HEK293T (cell line): ENCODE data around the gene KCNMA1.

Experiments
- CTCF ChIA-PET: fragments of 350-600 bp; formaldehyde crosslinking; extraction: SDS; loops from one replicate; lab custom pipeline; 2021; ENCODE audit warnings: antibody characterized with exemption, inconsistent platforms; lab: Yijun Ruan, JAX
- POLR2A ChIA-PET: fragments of 350-600 bp; formaldehyde crosslinking; extraction: SDS; loops from one replicate; lab custom pipeline; 2020; ENCODE audit warnings: antibody characterized with exemption, inconsistent platforms; lab: Yijun Ruan, JAX
- DNase-seq: peaks from one replicate; pipeline ENCODE4 v3.0.0; 2012; ENCODE audit warnings: mixed read lengths; ENCODE audit errors: extremely low spot score
- ARNT ChIP-seq: fragments of 450-650 bp; IDR thresholded peaks from 2 replicates; pipeline ENCODE4 v1.6.1; 2017; ENCODE audit warnings: mild to moderate bottlenecking
- BHLHE40 ChIP-seq: fragments of 450-650 bp; IDR thresholded peaks from 2 replicates; pipeline ENCODE4 v1.6.1; 2016; ENCODE audit warnings: mild to moderate bottlenecking, moderate library complexity, borderline replicate concordance
- CTBP1 ChIP-seq: fragments of 450-650 bp; IDR thresholded peaks from 2 replicates; pipeline ENCODE4 v1.6.1; 2016; ENCODE audit warnings: borderline replicate concordance
- ELF4 ChIP-seq: fragments of 450-650 bp; IDR thresholded peaks from 2 replicates; pipeline ENCODE4 v1.6.1; 2017; ENCODE audit warnings: antibody characterized with exemption
- FOXA1 ChIP-seq: fragments of 450-650 bp; IDR thresholded peaks from 2 replicates; pipeline ENCODE4 v1.6.1; 2016; ENCODE audit warnings: mild to moderate bottlenecking
- FOXK2 ChIP-seq: fragments of 450-650 bp; IDR thresholded peaks from 2 replicates; pipeline ENCODE4 v1.6.1; 2016; ENCODE audit warnings: mild to moderate bottlenecking
- FOXM1 ChIP-seq: fragments of 450-650 bp; IDR thresholded peaks from 2 replicates; pipeline ENCODE4 v1.6.1; 2017; ENCODE audit warnings: mild to moderate bottlenecking, borderline replicate concordance
- HDGF ChIP-seq: fragments of 450-650 bp; IDR thresholded peaks from 2 replicates; pipeline ENCODE4 v1.6.1; 2017; ENCODE audit warnings: antibody characterized with exemption, borderline replicate concordance
- L3MBTL2 ChIP-seq: fragments of 450-650 bp; conservative IDR thresholded peaks from 2 replicates; pipeline ENCODE4 v1.6.1; 2016; ENCODE audit warnings: mild to moderate bottlenecking
- LEF1 ChIP-seq: fragments of 450-650 bp; IDR thresholded peaks from 2 replicates; pipeline ENCODE4 v1.6.1; 2017; ENCODE audit warnings: mild to moderate bottlenecking, borderline replicate concordance
- NFRKB ChIP-seq: fragments of 450-650 bp; IDR thresholded peaks from 2 replicates; pipeline ENCODE4 v1.6.1; 2016; ENCODE audit warnings: mild to moderate bottlenecking, moderate library complexity
- SP1 ChIP-seq: fragments of 450-650 bp; IDR thresholded peaks from 2 replicates; pipeline ENCODE4 v1.6.1; 2017
- SUZ12 ChIP-seq: fragments of 450-650 bp; IDR thresholded peaks from 2 replicates; pipeline ENCODE4 v1.6.1; 2016; ENCODE audit warnings: mild to moderate bottlenecking
- TARDBP ChIP-seq: fragments of 450-650 bp; IDR thresholded peaks from 2 replicates; pipeline ENCODE4 v1.6.1; 2016
- ZNF384 ChIP-seq: fragments of 450-650 bp; IDR thresholded peaks from 2 replicates; pipeline ENCODE4 v1.6.1; 2016
- TF ChIP-seq, protein P1 (sequence below): fragments of 450-650 bp; IDR thresholded peaks from 2 replicates; pipeline ENCODE4 v1.6.1; 2016

The KCNMA1 gene

DNA sequence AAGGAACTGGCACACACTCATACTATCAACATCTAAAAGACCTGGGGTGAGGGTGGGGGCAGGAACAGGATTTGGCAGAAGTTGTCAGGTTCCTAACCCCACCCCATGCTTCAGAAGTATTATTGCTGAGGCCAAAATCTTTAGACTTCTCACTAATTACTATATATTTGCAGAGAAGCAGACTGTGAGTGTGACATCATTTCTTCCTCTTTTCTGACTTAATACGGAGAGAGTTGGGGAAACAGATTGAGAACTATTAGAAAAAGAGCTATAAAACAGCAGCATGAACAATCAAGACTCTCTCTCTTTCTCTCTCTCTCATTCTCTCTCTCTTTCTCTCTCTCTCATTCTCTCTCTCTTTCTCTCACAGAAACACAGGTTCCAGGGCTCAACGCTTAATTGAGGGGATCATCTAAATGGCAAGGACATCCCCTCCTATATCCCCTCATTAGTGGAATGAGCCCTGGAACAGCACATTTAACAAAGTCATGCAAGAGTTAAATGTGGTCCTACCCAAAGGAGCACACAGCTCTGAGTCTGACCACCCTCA lies 94.8 kb downstream of the KCNMA1 start:
- ChIA-PET POLR2A (no interaction called here), CTCF (no interaction called here)
- TF ChIP-seq, protein P1, sequence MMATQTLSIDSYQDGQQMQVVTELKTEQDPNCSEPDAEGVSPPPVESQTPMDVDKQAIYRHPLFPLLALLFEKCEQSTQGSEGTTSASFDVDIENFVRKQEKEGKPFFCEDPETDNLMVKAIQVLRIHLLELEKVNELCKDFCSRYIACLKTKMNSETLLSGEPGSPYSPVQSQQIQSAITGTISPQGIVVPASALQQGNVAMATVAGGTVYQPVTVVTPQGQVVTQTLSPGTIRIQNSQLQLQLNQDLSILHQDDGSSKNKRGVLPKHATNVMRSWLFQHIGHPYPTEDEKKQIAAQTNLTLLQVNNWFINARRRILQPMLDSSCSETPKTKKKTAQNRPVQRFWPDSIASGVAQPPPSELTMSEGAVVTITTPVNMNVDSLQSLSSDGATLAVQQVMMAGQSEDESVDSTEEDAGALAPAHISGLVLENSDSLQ, result no peak
- TF ChIP-seq TARDBP (no peak), L3MBTL2 (no peak), SUZ12 (no peak), LEF1 (no peak), ZNF384 (no peak), FOXM1 (no peak), NFRKB (no peak), ELF4 (no peak), BHLHE40 (no peak), FOXA1 (no peak)
- no peak for DNase-seq

DNA sequence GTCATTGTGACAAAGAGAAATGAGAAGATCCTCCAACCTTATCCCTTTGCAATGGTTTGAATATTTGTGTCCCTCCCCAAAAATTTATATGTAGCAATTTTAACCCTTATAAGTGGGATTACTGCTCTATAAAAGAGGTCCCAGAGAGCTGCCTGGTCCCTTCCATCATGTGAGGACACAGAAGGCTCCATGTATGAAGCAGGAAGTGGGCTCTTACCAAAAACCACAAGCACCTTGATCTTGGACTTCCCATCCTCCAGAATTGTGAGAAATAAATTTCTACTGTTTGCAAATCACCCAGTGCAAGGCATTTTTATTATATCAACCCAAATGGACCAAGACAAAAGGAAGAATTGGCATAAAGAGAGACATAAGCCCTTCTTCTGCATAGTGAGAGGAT lies 95.7 kb downstream of the KCNMA1 start:
- TF ChIP-seq CTBP1 (no peak), HDGF (no peak), FOXA1 (no peak), ARNT (no peak), FOXK2 (no peak), SP1 (no peak), LEF1 (no peak), NFRKB (no peak), ELF4 (no peak), FOXM1 (no peak), BHLHE40 (no peak), TARDBP (no peak)
- TF ChIP-seq, protein P1, result no peak
- no peak for DNase-seq
- ChIA-PET CTCF (no interaction called here), POLR2A (no interaction called here)

DNA sequence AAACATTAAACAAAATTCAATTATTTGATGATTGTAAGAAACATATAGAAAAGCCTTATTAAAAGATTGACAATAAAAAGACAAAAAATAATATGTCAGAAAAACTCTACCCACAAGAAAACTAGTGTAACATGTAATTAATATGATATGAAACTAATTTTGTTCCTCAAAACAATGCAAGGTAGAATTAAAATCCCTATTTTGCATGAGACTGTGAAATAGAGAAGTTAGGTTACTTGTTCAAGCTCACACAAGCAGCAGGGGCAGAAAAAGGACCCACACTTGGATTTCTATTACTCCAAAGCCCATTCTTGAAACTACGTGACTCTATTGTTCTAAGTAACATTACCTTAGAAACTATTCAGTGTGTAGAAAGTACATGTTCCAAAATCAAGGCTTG lies 96.4 kb downstream of the KCNMA1 start:
- TF ChIP-seq SUZ12, result no peak
- no peak for TF ChIP-seq L3MBTL2
- TF ChIP-seq ELF4, result no peak
- TF ChIP-seq CTBP1, result no peak
- TF ChIP-seq, protein P1, result no peak
- TF ChIP-seq FOXM1, result no peak
- TF ChIP-seq TARDBP, result no peak
- TF ChIP-seq FOXK2, result no peak
- TF ChIP-seq ZNF384, result no peak
- no peak for TF ChIP-seq FOXA1
- TF ChIP-seq NFRKB, result no peak
- TF ChIP-seq HDGF, result no peak
- no peak for TF ChIP-seq ARNT
- no peak for TF ChIP-seq SP1
- TF ChIP-seq BHLHE40, result no peak
- TF ChIP-seq LEF1, result no peak
- no peak for DNase-seq
- ChIA-PET POLR2A (interaction anchor here (1.0 kb wide), 1 partner anchor 10 kb away, joined by 4 read pairs; no protein-coding TSS in a partner anchor), CTCF (no interaction called here)

DNA sequence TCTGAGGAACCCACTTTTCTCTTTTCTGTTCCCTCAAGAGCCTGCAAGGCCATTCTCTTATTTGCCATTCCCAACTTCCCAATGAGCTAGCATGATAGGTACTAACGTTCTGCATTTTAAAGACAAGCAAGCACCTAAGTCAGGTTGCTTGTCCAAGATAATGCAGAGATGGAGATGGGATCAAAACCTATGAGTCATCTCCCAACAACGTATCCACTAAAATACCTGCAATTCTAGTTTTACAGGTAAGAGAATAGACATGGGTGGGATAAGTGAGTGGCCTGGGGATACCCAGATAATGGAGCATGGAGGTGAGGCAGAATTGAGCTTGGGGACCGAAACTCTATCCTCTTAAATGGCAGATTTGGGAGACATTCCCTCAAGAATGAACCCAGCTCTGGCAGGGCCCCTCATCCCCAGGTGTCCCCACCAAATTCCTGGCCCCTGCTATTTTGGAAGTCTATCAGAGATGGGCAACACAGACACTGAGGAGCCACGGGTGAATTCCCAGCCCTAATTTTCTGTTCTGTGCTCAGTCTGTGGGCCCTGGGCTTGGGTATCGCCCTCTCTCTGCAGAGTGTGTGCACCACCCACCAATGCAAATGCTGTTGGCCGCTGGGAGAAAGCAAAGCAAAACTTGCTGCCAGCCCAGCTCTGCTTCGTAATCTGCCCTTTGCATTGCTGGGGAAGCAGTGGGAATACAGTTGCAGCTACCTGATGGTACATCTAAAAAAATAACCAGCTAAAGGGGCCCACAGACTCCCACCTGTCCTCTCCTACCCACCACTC lies 98.3 kb downstream of the KCNMA1 start:
- no peak for DNase-seq
- TF ChIP-seq FOXK2 (no peak), FOXA1 (no peak), LEF1 (no peak), FOXM1 (no peak), SP1 (no peak), ZNF384 (no peak), ARNT (no peak), SUZ12 (no peak), CTBP1 (no peak), HDGF (no peak), NFRKB (no peak), ELF4 (no peak), L3MBTL2 (no peak), TARDBP (no peak), BHLHE40 (no peak)
- TF ChIP-seq, protein P1, result no peak
- POLR2A ChIA-PET, result no interaction called here
- CTCF ChIA-PET, result interaction anchor here (0.6 kb wide), 1 partner anchor 32 kb away, joined by 4 read pairs; no protein-coding TSS in a partner anchor

DNA sequence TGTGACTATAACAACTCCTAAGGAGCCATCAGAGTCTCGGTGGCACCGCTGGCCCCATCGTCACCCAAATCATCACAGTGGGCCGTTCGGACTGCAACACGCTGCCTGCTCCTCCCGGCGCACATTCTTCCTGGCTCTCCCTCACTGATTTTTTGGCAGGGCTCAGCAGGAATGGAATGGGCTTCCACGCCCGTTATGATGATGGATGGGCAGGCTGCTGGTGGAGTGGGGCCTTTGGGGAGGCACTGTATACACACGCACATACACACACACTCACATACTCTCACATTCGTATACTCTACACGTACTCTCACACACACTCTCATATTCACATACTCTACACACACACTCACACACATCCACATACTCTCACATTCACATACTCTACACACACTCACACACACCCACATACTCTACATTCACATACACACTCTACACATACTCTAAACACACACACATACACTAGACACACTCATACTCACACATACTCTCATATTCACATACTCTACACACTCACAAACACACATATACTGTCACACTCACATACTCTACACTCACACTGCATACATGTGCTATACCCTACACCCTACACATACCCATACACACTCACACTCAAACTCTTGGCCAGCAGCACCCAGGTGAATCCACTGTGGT lies 99.8 kb downstream of the KCNMA1 start:
- DNase-seq, result no peak
- CTCF ChIA-PET, result no interaction called here
- TF ChIP-seq LEF1 (no peak), CTBP1 (no peak), ZNF384 (no peak), ARNT (no peak), FOXM1 (no peak), TARDBP (no peak; the same call in 1 of the 2 replicates), L3MBTL2 (no peak)
- POLR2A ChIA-PET, result no interaction called here
